Skeletal muscle tissue (tissue), 4 donors: Measurements from ENCODE around the gene IFNAR2. TPM values are rescaled to one million over a fixed set of nuclear protein-coding genes. Genes with fewer than 3 reads are reported as not detected.

Source experiments
- H3K27ac ChIP-seq: one replicate; pipeline ENCODE4 v1.7.0; 2013; ENCODE audit warnings: mild to moderate bottlenecking, low read depth, low read length, inconsistent platforms
- H3K27me3 ChIP-seq, 3 donors: one replicate each; pipeline ENCODE4 v1.7.0; 2013; ENCODE audit warnings: low read length in 3 of 3; ENCODE audit not compliant: control insufficient read depth in 3 of 3, insufficient read depth in 3 of 3
- H3K36me3 ChIP-seq, 3 donors: one replicate each; pipeline ENCODE4 v1.7.0; 2013; ENCODE audit warnings: low read length in 3 of 3; ENCODE audit not compliant: control insufficient read depth in 3 of 3, insufficient read depth in 3 of 3
- H3K4me1 ChIP-seq, 3 donors: one replicate each; pipeline ENCODE4 v1.7.0; 2013; ENCODE audit warnings: low read length in 3 of 3, mild to moderate bottlenecking in 3 of 3; ENCODE audit not compliant: control insufficient read depth in 3 of 3, insufficient read depth in 3 of 3
- H3K4me3 ChIP-seq, 3 donors: one replicate each; pipeline ENCODE4 v1.7.0; 2013; ENCODE audit warnings: low read length in 3 of 3
- H3K9ac ChIP-seq, 3 donors: one replicate each; pipeline ENCODE4 v1.7.0; 2013; ENCODE audit warnings: low read length in 3 of 3, mild to moderate bottlenecking in 3 of 3, moderate library complexity in 2 of 3, low read depth in 1 of 3
- H3K9me3 ChIP-seq, 3 donors: one replicate each; pipeline ENCODE4 v1.7.0; 2013; ENCODE audit warnings: low read length in 3 of 3; ENCODE audit not compliant: control insufficient read depth in 3 of 3
- total RNA-seq: library from RNA; depleted of rRNA; stranded (reverse); fragments of >200 nt; gene quantifications from one replicate; pipeline ENCODE4 v1.2.3, GENCODE V29; 2014
- donor health status: Osteomylitis.

Gene IFNAR2
- total RNA-seq, 1 donor from 2014 or later = 5.7 TPM

- no peak overlapping the region for H3K27ac ChIP-seq
- H3K4me1 ChIP-seq = peaks cover 5 to 11% (median 9%) of the 10 kb centered on the region in 3 donors
- H3K9me3 ChIP-seq = no peaks in the 10 kb centered on the region
- no peak overlapping the region for H3K4me3 ChIP-seq
- H3K9ac ChIP-seq = no peak overlapping the region
- peaks cover 4 to 12% (median 11%) of the 10 kb centered on the region in 3 donors for H3K36me3 ChIP-seq
- H3K27me3 ChIP-seq = no peaks in the 10 kb centered on the region
These were observed 41.2 kb downstream of the IFNAR2 start for GRCh38 chr21:33270986-33271385.

GRCh38 chr21:33273044-33273443 lies 43.3 kb downstream of the IFNAR2 start:
- Histone ChIP-seq H3K4me1 (peaks cover 0 to under 1% (median under 1%) of the 10 kb centered on the region in 3 donors), H3K27me3 (no peaks in the 10 kb centered on the region), H3K36me3 (peaks cover 4 to 15% (median 14%) of the 10 kb centered on the region in 3 donors), H3K27ac (no peak overlapping the region), H3K9ac (no peak overlapping the region), H3K9me3 (no peaks in the 10 kb centered on the region), H3K4me3 (no peak overlapping the region)

GRCh38 chr21:33278721-33279120 lies 49.0 kb downstream of the IFNAR2 start:
- Histone ChIP-seq H3K27ac (no peak overlapping the region), H3K36me3 (peaks cover 21 to 29% (median 25%) of the 10 kb centered on the region in 3 donors), H3K4me1 (no peaks in the 10 kb centered on the region), H3K9ac (no peak overlapping the region), H3K9me3 (peaks cover 0 to 3% (median 2%) of the 10 kb centered on the region in 3 donors), H3K27me3 (no peaks in the 10 kb centered on the region), H3K4me3 (no peak overlapping the region)

GRCh38 chr21:33279330-33279820 lies 49.6 kb downstream of the IFNAR2 start:
- H3K4me3 ChIP-seq = no peak overlapping the region
- peaks cover 0 to 3% (median 2%) of the 10 kb centered on the region in 3 donors for H3K9me3 ChIP-seq
- no peaks in the 10 kb centered on the region for H3K27me3 ChIP-seq
- peaks cover 23 to 29% (median 26%) of the 10 kb centered on the region in 3 donors for H3K36me3 ChIP-seq
- H3K4me1 ChIP-seq = no peaks in the 10 kb centered on the region
- no peak overlapping the region for H3K27ac ChIP-seq
- no peak overlapping the region for H3K9ac ChIP-seq

Other genes with a start within 250 kb of the IFNAR2 start
- gene OLIG2, start 204.0 kb upstream of the IFNAR2 start, total RNA-seq = not detected
- not detected for gene OLIG1, start 159.8 kb upstream of the IFNAR2 start, total RNA-seq
- gene IL10RB, start 36.4 kb downstream of the IFNAR2 start, total RNA-seq = 23.0 TPM
- 15.1 TPM for gene IFNAR1, start 95.0 kb downstream of the IFNAR2 start, total RNA-seq
- gene IFNGR2, start 173.5 kb downstream of the IFNAR2 start, total RNA-seq = 43.8 TPM